Superior temporal gyrus (tissue), 1 donor: ENCODE results near the gene OSBPL5.

Experiments used
- DNase-seq: peaks from one replicate; pipeline ENCODE4 v3.0.0-alpha.2; 2016; ENCODE audit errors: extremely low spot score

The OSBPL5 gene

DNA sequence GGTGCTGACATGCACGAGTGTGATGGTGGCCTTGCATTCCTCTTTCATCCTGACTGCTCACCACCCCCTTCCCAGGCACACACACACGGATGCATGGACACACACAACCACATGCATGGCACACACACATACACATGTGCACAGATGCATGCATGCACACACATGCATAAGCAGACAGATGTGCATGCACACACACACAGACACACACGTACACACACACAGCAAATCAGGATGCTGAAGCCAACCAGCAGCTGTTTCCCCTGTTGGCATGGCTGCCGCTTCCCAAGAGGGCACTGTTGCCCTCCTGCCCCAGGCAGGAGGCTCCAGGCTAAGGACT lies 15.3 kb downstream of the OSBPL5 start:
- no peak for DNase-seq

- DNase-seq, result no peak
Measured at GRCh38 chr11:3148990-3149851, 15.9 kb downstream of the OSBPL5 start.

DNA sequence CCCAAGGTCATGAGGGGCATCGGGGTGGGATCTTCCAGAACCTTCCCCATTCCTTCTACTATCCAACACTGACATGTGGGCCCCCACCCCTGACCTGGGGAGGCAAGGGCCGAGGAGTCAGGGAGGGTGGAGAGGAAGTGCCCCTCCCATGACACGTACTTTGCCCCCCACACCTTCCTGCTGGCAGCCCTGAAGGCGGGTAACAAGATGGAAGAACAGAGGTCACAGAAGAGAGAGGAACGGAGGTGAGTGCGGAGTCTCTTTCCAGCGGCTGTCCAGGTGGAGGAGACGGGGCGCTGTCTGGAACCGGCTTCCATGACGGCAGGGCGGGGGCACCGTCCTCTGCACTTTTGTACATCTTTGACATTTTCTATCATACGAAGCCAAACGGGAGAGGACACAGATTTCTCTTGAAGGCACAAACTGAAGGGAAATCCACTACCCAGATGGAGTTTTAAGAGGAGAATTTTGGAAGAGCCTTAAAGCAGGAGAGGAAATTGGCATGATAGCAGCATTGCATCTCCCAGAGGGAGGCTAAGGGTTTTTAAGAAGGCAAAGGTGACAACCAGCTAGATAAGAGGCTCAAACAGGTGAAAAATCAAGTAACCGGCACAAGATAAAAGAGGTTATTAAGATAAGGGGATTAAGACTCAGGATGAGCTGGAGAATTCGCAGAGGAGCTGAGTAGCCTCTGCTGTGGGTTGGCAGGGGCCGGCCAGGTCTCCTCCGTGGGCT lies 16.7 kb downstream of the OSBPL5 start:
- no peak for DNase-seq

GRCh38 chr11:3147626-3148025 lies 17.5 kb downstream of the OSBPL5 start:
- DNase-seq, result no peak

DNA sequence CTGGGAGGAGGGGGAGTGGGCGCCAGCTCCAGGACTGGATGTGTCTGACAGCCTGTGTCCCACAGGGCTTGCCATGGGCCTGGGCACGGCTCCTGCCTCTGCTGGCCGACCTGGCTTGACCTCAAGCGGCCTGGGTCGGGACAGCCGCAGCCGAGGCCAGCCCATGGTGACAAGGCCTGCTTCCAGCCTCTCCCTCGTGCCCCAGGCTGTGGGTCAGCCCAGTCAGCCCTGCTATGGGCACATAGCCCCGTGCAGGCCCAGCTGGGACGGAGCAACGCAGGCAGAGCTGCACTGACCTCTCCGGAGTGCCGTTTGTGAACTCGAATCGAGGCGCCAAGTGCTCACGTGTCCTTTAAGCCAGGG lies 17.9 kb downstream of the OSBPL5 start:
- DNase-seq, result no peak

DNA sequence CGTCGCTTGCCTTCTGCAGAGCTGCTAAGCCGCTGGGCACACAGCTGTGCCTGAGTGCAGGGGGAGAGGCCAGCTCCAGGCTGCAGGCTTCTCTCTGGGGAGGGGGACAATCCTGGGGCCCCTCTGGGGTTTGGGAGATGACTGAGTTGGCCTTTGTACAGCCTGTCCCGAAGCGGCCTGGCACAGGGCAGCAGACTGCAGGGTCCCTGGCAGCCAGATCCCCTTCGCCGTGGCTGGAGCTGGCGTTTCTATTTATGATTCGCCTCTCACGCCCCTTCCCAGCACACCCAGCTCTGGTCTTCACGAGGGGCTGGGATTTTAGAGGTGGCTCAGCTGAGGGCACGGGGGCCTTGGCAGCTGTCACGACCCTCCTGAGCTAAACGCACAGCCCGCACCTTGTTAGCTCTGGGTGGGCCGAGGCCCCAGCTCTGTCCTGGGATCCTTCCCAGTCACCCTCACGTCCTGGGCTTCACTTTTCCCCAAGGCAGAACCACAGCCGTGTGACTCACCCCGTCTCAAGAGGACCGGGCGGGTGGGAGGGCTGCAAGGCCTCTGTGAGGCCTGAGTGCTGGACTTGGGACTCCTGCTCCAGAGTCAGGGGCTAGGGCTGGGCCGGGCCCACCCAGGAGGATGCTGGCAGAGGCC lies 18.4 kb downstream of the OSBPL5 start:
- DNase-seq, result no peak

DNA sequence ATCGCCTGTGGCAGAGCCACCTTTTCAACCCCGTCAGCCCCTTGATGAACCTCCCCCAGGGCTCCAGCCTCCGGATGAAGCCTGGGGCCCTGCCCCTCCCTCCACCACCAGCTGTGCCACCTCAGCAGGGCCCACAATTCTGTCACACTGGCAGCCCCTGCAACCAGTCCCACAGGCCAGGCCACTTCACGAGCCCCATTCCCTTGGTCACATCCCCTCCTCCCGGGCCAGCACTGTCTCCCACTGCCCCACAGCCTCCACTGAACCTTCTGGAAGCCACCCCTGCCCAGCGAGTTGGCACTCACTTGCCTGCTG lies 19.9 kb downstream of the OSBPL5 start:
- DNase-seq, result no peak

GRCh38 chr11:3144296-3145205 lies 20.6 kb downstream of the OSBPL5 start:
- DNase-seq, result no peak

GRCh38 chr11:3143136-3143880 lies 21.8 kb downstream of the OSBPL5 start:
- DNase-seq, result no peak

GRCh38 chr11:3140291-3140603 lies 24.9 kb downstream of the OSBPL5 start:
- DNase-seq, result no peak

DNA sequence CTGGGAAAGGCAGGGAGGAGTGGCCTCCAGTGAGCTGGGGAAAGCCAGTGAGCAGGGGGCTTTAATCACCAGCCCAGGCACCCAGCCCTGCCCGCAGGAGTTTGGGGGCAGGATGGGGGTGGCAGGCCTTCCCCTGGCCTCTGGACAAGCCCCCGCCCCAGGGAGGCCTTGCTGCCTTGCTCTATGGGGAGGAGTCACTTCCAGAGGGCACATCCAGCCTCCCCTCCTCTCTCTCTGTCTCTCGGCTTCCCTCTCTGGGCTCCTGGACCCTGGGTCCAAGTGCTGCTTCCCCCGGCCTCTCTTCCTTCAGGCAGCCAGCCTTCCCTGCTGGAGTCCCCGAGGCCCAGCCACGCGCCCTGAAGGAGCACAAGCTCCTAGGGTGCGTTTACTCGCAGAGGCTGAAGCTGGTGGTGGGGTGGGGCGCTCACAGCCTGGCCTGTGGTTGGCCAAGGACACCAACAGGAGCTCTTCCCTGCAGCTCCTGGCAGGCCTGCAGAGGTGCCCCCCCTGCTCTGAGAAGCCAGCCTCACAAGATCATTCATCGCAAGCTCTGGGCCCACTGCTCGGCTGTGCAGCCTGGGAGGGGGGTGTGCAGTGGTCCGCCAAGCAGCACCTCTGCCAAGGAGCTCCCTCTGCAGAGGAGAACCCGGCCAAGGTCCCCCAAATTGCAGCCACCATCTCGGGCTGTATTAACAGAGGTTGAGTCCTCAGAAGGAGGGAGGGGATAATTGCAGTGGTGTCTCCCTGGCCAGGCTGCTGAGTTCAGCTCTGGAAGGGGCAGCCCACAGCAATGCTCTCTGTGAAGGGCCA lies 25.4 kb downstream of the OSBPL5 start:
- DNase-seq, result no peak

- no peak for DNase-seq
Measured at GRCh38 chr11:3139086-3139440, 26.0 kb downstream of the OSBPL5 start.

DNA sequence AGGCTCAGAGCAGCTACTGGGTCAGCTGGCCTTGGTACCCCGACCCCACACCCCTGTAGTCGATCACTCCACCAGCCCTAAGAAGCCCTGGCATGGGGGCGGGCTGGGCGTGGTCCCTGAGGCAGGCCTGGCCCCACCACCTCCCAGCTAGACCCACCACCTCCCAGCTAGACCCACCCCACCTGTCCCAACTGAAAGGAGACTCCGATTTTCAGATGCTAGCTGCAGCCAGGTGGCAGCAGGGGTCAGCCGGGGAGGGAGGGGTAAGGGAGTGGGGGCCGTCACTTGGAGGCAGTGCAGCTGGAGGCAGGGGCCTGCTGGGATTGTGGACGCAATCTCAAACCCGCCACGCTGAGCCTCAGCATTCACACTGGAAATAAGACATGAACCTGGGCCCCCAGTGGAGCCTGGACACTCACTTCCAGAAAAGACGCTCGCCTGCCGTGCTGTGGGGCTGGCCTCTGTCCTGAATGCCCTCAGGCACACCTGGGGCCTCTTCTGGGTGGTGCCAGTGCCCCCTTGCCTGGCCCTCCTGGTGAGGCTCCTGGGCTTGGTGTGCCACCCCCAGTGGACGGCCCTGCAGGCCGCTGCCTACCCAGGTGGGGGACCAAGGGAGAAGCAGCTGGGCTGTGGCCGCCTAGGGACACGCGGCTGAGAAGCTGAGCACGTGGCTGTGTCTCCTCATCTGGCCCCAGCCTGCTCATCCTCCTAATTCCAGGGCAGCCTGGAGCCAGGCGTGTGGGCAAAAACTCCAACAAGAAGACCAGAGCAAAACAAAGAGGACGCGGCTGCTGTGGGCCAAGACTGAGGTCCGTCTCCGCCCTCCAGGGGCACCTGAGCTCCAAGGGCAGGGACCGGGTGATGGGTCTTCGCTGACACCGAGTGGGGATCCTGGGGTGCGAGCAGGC lies 26.7 kb downstream of the OSBPL5 start:
- no peak for DNase-seq

- DNase-seq, result no peak
Measured at GRCh38 chr11:3137486-3138177, 27.5 kb downstream of the OSBPL5 start.

DNA sequence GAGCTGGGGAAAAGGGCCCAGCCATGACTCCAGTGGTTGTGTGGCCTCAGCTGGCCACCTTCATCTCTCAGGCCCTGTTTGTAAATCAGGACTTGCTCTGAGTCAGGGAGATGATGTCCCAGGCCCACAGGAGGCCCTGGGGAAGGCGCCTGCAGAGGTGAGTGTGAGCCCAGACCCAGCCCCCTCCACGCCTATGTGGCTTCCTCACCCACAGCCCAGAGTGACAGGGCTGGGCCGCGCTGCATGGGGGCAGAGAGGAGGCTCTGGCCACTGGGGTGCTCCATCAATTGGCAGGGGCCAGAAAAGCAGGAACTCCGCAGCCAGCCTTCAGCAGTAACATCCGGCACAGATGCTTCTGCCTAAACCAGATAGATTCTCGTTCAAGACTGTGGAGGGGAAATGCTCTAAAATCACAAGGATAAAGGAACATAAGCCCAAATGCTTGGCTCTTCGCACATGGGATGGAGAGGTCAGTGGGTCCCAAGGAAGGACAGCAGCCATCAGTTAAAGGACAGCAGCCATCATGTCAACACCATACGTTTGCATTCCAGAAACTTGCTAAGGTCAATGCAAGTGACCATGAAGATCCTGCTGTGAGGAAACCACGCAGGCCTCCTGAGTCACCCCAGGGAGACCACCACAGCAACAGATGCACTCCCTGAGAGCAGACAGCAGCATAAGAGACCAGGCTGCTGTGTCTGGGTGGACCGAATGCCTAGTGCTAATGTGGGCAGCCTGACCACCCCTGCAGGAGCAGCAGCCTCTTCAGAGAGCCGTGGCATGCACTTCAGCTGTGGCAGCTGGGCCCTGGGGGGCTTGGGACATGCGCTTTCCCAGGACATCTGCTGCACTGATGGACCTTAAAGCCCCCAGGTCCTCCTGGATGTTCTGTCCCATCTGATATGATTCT lies 28.3 kb downstream of the OSBPL5 start:
- no peak for DNase-seq

GRCh38 chr11:3135481-3136440 lies 29.3 kb downstream of the OSBPL5 start:
- no peak for DNase-seq
